ENCODE data around the gene MEPE.

The MEPE gene

GRCh38 chr4:87855559-87855958, 22.8 kb downstream of the MEPE start:
- no peak overlapping the region for H3K9ac ChIP-seq (ENCODE audit: low read length)
- no peak overlapping the region for H2BK15ac ChIP-seq (ENCODE audit: low read depth, poor library complexity, severe bottlenecking)
- no peak overlapping the region for H2AFZ ChIP-seq (ENCODE audit: low read depth, low read length)
- H4K8ac ChIP-seq (ENCODE audit: low read length) = no peak overlapping the region
- no peaks in the 10 kb centered on the region for H3K9me3 ChIP-seq (ENCODE audit: control insufficient read depth, low read length)
- WGBS = 91% methylated on average over 8 of the region's 8 CpGs
- peak overlapping the region; percentile 69 for H2AK5ac ChIP-seq (ENCODE audit: low read length, severe bottlenecking)
- no peak overlapping the region for H3K27ac ChIP-seq (ENCODE audit: low read length, poor library complexity, severe bottlenecking)
- H3K14ac ChIP-seq (ENCODE audit: low read length in 2 of 2) = peak overlapping the region in 1 of 2 experiments; percentile 4
- no peak overlapping the region for H2BK5ac ChIP-seq (ENCODE audit: low read depth, low read length, poor library complexity, severe bottlenecking)
- no peak overlapping the region for H2BK12ac ChIP-seq (ENCODE audit: low read length in 2 of 2)
- H4K91ac ChIP-seq (ENCODE audit: low read length) = peak overlapping the region; percentile 72
- H3K79me1 ChIP-seq (replicated peaks; ENCODE audit: low read length, poor library complexity, severe bottlenecking) = no peaks in the 10 kb centered on the region
- H3K4me3 ChIP-seq (ENCODE audit: insufficient read depth in 1 of 2, low read depth in 1 of 2, low read length in 2 of 2) = no peak overlapping the region
- H3K4ac ChIP-seq (ENCODE audit: low read depth in 1 of 2, low read length in 2 of 2) = no peak overlapping the region
- no peak for DNase-seq
- no peak overlapping the region for H2BK120ac ChIP-seq (ENCODE audit: low read depth, low read length)
- no peak overlapping the region for H3K23ac ChIP-seq (ENCODE audit: low read length in 2 of 2)
- H3K18ac ChIP-seq (ENCODE audit: low read depth in 1 of 2, low read length in 2 of 2) = peak overlapping the region in 1 of 2 experiments; percentile 47
- H3K27me3 ChIP-seq (ENCODE audit: control insufficient read depth in 1 of 2, insufficient read depth in 1 of 2, low read length in 2 of 2) = peaks cover 0 to 12% of the 10 kb centered on the region in 2 experiments
- no peaks in the 10 kb centered on the region for H3K36me3 ChIP-seq (ENCODE audit: control insufficient read depth in 1 of 2, insufficient read depth in 2 of 2, low read depth in 1 of 2, low read length in 2 of 2)
- H3K4me2 ChIP-seq (ENCODE audit: low read length, poor library complexity, severe bottlenecking) = no peak overlapping the region
- H3K4me1 ChIP-seq (ENCODE audit: control insufficient read depth, insufficient read depth, low read depth, low read length) = no peaks in the 10 kb centered on the region

- H3K9me3 ChIP-seq (ENCODE audit: control insufficient read depth, low read length) = no peaks in the 10 kb centered on the region
Observed at GRCh38 chr4:87856816-87857215, 24.0 kb downstream of the MEPE start.

GRCh38 chr4:87857789-87858188, 25.0 kb downstream of the MEPE start:
- no peak overlapping the region for H2BK15ac ChIP-seq (ENCODE audit: low read depth, poor library complexity, severe bottlenecking)
- H2BK120ac ChIP-seq (ENCODE audit: low read depth, low read length) = no peak overlapping the region
- H3K4me3 ChIP-seq (ENCODE audit: insufficient read depth in 1 of 2, low read depth in 1 of 2, low read length in 2 of 2) = no peak overlapping the region
- H2BK12ac ChIP-seq (ENCODE audit: low read length in 2 of 2) = no peak overlapping the region
- no peak overlapping the region for H3K4ac ChIP-seq (ENCODE audit: low read depth in 1 of 2, low read length in 2 of 2)
- H3K23ac ChIP-seq (ENCODE audit: low read length in 2 of 2) = no peak overlapping the region
- WGBS = 71% methylated on average over 4 of the region's 5 CpGs
- H2BK5ac ChIP-seq (ENCODE audit: low read depth, low read length, poor library complexity, severe bottlenecking) = no peak overlapping the region
- no peak overlapping the region for H2AK5ac ChIP-seq (ENCODE audit: low read length, severe bottlenecking)
- H3K79me1 ChIP-seq (replicated peaks; ENCODE audit: low read length, poor library complexity, severe bottlenecking) = no peaks in the 10 kb centered on the region
- H3K27me3 ChIP-seq (ENCODE audit: control insufficient read depth in 1 of 2, insufficient read depth in 1 of 2, low read length in 2 of 2) = peaks cover 0 to 19% of the 10 kb centered on the region in 2 experiments
- H3K4me2 ChIP-seq (ENCODE audit: low read length, poor library complexity, severe bottlenecking) = no peak overlapping the region
- no peak overlapping the region for H3K14ac ChIP-seq (ENCODE audit: low read length in 2 of 2)
- DNase-seq = peak; percentile 21
- H3K27ac ChIP-seq (ENCODE audit: low read length, poor library complexity, severe bottlenecking) = no peak overlapping the region
- H3K9ac ChIP-seq (ENCODE audit: low read length) = no peak overlapping the region
- no peak overlapping the region for H2AFZ ChIP-seq (ENCODE audit: low read depth, low read length)
- no peak overlapping the region for H4K8ac ChIP-seq (ENCODE audit: low read length)
- H3K18ac ChIP-seq (ENCODE audit: low read depth in 1 of 2, low read length in 2 of 2) = no peak overlapping the region
- H3K4me1 ChIP-seq (ENCODE audit: control insufficient read depth, insufficient read depth, low read depth, low read length) = no peaks in the 10 kb centered on the region
- no peaks in the 10 kb centered on the region for H3K9me3 ChIP-seq (ENCODE audit: control insufficient read depth, low read length)
- H3K36me3 ChIP-seq (ENCODE audit: control insufficient read depth in 1 of 2, insufficient read depth in 2 of 2, low read depth in 1 of 2, low read length in 2 of 2) = no peaks in the 10 kb centered on the region
- no peak overlapping the region for H4K91ac ChIP-seq (ENCODE audit: low read length)

More at GRCh38 chr4:87856816-87857215, 24.0 kb downstream of the MEPE start:
- Histone ChIP-seq H3K36me3 (ENCODE audit: control insufficient read depth in 1 of 2, insufficient read depth in 2 of 2, low read depth in 1 of 2, low read length in 2 of 2) (no peaks in the 10 kb centered on the region), H2BK15ac (ENCODE audit: low read depth, poor library complexity, severe bottlenecking) (no peak overlapping the region), H3K27ac (ENCODE audit: low read length, poor library complexity, severe bottlenecking) (no peak overlapping the region), H2AK5ac (ENCODE audit: low read length, severe bottlenecking) (no peak overlapping the region), H3K79me1 (replicated peaks; ENCODE audit: low read length, poor library complexity, severe bottlenecking) (no peaks in the 10 kb centered on the region), H3K18ac (ENCODE audit: low read depth in 1 of 2, low read length in 2 of 2) (no peak overlapping the region), H3K23ac (ENCODE audit: low read length in 2 of 2) (no peak overlapping the region), H2AFZ (ENCODE audit: low read depth, low read length) (no peak overlapping the region), H3K4me2 (ENCODE audit: low read length, poor library complexity, severe bottlenecking) (no peak overlapping the region), H3K4me1 (ENCODE audit: control insufficient read depth, insufficient read depth, low read depth, low read length) (no peaks in the 10 kb centered on the region), H3K27me3 (ENCODE audit: control insufficient read depth in 1 of 2, insufficient read depth in 1 of 2, low read length in 2 of 2) (peaks cover 0 to 12% of the 10 kb centered on the region in 2 experiments), H3K14ac (ENCODE audit: low read length in 2 of 2) (no peak overlapping the region), H4K8ac (ENCODE audit: low read length) (no peak overlapping the region), H2BK120ac (ENCODE audit: low read depth, low read length) (no peak overlapping the region), H3K4me3 (ENCODE audit: insufficient read depth in 1 of 2, low read depth in 1 of 2, low read length in 2 of 2) (no peak overlapping the region), H2BK12ac (ENCODE audit: low read length in 2 of 2) (no peak overlapping the region), H3K4ac (ENCODE audit: low read depth in 1 of 2, low read length in 2 of 2) (no peak overlapping the region), H3K9ac (ENCODE audit: low read length) (no peak overlapping the region), H2BK5ac (ENCODE audit: low read depth, low read length, poor library complexity, severe bottlenecking) (no peak overlapping the region), H4K91ac (ENCODE audit: low read length) (no peak overlapping the region)
- DNase-seq = no peak
- 73% methylated on average over 1 of the region's 1 CpG for WGBS

- no peak overlapping the region for H2AK5ac ChIP-seq (ENCODE audit: low read length, severe bottlenecking)
- H2BK15ac ChIP-seq (ENCODE audit: low read depth, poor library complexity, severe bottlenecking) = no peak overlapping the region
- peaks cover 1% of the 10 kb centered on the region for H3K4me1 ChIP-seq (ENCODE audit: control insufficient read depth, insufficient read depth, low read depth, low read length)
- no peak overlapping the region for H3K18ac ChIP-seq (ENCODE audit: low read depth in 1 of 2, low read length in 2 of 2)
- peaks cover 0 to 19% of the 10 kb centered on the region in 2 experiments for H3K27me3 ChIP-seq (ENCODE audit: control insufficient read depth in 1 of 2, insufficient read depth in 1 of 2, low read length in 2 of 2)
- H3K9me3 ChIP-seq (ENCODE audit: control insufficient read depth, low read length) = no peaks in the 10 kb centered on the region
- H2BK5ac ChIP-seq (ENCODE audit: low read depth, low read length, poor library complexity, severe bottlenecking) = no peak overlapping the region
- no peak overlapping the region for H2AFZ ChIP-seq (ENCODE audit: low read depth, low read length)
- H3K4me2 ChIP-seq (ENCODE audit: low read length, poor library complexity, severe bottlenecking) = no peak overlapping the region
- H3K79me1 ChIP-seq (replicated peaks; ENCODE audit: low read length, poor library complexity, severe bottlenecking) = no peaks in the 10 kb centered on the region
- H2BK12ac ChIP-seq (ENCODE audit: low read length in 2 of 2) = no peak overlapping the region
- H3K36me3 ChIP-seq (ENCODE audit: control insufficient read depth in 1 of 2, insufficient read depth in 2 of 2, low read depth in 1 of 2, low read length in 2 of 2) = no peaks in the 10 kb centered on the region
- no peak overlapping the region for H2BK120ac ChIP-seq (ENCODE audit: low read depth, low read length)
- H3K14ac ChIP-seq (ENCODE audit: low read length in 2 of 2) = no peak overlapping the region
- 100% methylated on average over 2 of the region's 2 CpGs for WGBS
- no peak overlapping the region for H4K91ac ChIP-seq (ENCODE audit: low read length)
- H4K8ac ChIP-seq (ENCODE audit: low read length) = no peak overlapping the region
- no peak overlapping the region for H3K23ac ChIP-seq (ENCODE audit: low read length in 2 of 2)
- no peak for DNase-seq
- no peak overlapping the region for H3K4me3 ChIP-seq (ENCODE audit: insufficient read depth in 1 of 2, low read depth in 1 of 2, low read length in 2 of 2)
- no peak overlapping the region for H3K27ac ChIP-seq (ENCODE audit: low read length, poor library complexity, severe bottlenecking)
- H3K9ac ChIP-seq (ENCODE audit: low read length) = no peak overlapping the region
- peak overlapping the region in 1 of 2 experiments; percentile 26 for H3K4ac ChIP-seq (ENCODE audit: low read depth in 1 of 2, low read length in 2 of 2)
Observed at GRCh38 chr4:87862236-87862635, 29.5 kb downstream of the MEPE start.
